Neutrophil (primary cell): Measurements from ENCODE around the gene RNPEPL1.
A peak's percentile ranks its signal among the peaks of the same experiment; 100 is the strongest.

Experiments
- H3K27ac ChIP-seq: fragments of 200-600 bp; sonication (generic); 2 replicates; pipeline ENCODE4 v1.5.1; 2016; ENCODE audit warnings: mild to moderate bottlenecking, moderate library complexity
- H3K27me3 ChIP-seq: fragments of 200-600 bp; sonication (generic); 2 replicates; pipeline ENCODE4 v1.6.0; 2016; ENCODE audit warnings: mild to moderate bottlenecking
- H3K36me3 ChIP-seq: fragments of 200-600 bp; sonication (generic); 2 replicates; pipeline ENCODE4 v1.5.1; 2017
- H3K4me1 ChIP-seq, 2 experiments: fragments of 200-600 bp in 1 of 2; sonication (generic) in 1 of 2; 1 replicate in 1 of 2; 2 replicates in 1 of 2; pipeline versions ENCODE4 v1.5.1 to v1.6.1; 2013 to 2016; ENCODE audit warnings: low read depth in 1 of 2, low read length in 1 of 2, mild to moderate bottlenecking in 1 of 2, moderate library complexity in 1 of 2; ENCODE audit not compliant: control insufficient read depth in 1 of 2, insufficient read depth in 1 of 2
- H3K4me3 ChIP-seq, 2 experiments: fragments of 200-600 bp in 1 of 2; sonication (generic) in 1 of 2; 1 replicate in 1 of 2; 2 replicates in 1 of 2; pipeline ENCODE4 v1.5.1; 2013 to 2016; ENCODE audit warnings: low read depth in 1 of 2, low read length in 1 of 2, mild to moderate bottlenecking in 1 of 2, moderate library complexity in 1 of 2
- H3K9me3 ChIP-seq: fragments of 200-600 bp; sonication (generic); 2 replicates; pipeline ENCODE4 v1.5.1; 2016
- TF ChIP-seq, protein P1 (sequence below): fragments of 200-600 bp; sonication (generic); IDR thresholded peaks from 2 replicates; pipeline ENCODE4 v1.5.1; 2016; ENCODE audit warnings: antibody characterized with exemption

The RNPEPL1 gene

DNA sequence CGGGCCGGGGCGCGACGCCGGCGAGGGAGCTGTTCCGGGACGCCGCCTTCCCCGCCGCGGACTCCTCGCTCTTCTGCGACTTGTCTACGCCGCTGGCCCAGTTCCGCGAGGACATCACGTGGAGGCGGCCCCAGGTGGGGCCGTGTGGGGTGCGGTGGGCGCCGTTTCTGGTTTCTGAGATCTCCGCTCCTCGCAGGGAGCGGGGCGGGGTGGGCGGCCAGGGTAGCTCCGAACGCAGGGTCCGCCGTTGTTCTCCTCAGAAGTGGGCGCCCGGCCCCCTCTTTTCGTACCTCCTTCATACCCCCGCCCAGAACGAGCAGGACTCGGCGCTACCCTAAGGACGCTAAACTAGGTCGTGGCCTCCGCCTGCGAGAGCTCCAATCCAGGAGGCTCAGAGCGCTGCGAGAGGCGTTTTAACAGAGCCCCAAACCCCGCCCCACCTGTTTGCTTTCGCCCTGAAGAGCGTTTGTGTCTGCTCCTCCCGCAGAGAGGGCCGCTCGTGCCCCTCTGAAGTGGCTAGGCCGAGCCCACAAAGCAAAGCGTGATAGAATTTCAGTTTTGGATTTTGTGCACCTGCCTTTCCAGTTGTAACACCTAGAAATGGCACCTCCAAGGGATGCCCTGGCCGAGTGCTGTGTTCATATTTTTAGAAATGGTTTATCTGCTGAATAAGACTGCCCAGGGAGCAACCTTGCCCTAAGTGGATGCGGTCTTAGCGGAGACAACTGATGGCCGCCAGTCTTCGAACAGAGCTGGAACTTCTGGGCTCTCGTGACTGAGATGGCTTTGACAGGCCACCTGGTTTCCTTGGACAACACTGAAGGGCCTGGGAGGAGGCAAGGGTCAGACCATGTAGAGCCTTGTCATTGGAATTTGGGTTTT lies 18.9 kb downstream of the RNPEPL1 start:
- Histone ChIP-seq H3K36me3 (peaks cover 31% of the 10 kb centered on the region), H3K4me1 (peaks cover 32 to 34% of the 10 kb centered on the region in 2 experiments)

DNA sequence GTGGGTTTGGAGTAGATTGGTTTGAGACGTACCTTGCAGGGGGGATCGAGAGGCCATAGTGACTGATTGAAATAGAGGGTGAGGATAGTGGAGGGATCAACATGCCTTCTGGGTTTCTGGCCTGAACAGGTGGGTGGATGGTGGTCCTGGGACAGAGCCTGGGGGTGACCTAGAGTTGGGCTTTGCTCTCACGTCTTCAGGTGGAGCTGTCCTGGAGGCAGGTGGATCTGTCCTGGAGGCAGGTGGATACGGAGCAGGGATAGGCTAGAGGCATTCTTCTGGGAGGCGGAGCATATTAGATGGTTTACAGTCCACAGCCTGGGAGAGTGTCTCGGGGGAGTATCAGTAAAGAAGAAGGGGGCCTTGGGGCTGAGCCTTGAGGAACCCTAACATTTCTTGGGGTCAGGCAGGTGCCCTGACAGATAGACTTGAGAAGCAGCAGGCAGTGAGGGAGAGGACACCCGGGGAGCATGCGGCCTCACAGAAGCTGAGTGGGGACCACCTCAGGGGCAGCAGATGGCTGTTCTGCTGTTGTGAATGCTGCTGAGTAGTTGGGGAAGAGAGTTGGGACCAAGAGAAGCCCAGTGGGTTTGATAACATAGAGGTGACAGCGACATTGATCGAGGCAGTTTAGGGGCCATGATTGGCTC lies 19.8 kb downstream of the RNPEPL1 start:
- Histone ChIP-seq H3K9me3 (no peaks in the 10 kb centered on the region), H3K4me3 (no peak overlapping the region), H3K4me1 (peaks cover 32 to 34% of the 10 kb centered on the region in 2 experiments), H3K36me3 (peaks cover 39% of the 10 kb centered on the region), H3K27me3 (no peaks in the 10 kb centered on the region), H3K27ac (no peak overlapping the region)
- TF ChIP-seq, protein P1, sequence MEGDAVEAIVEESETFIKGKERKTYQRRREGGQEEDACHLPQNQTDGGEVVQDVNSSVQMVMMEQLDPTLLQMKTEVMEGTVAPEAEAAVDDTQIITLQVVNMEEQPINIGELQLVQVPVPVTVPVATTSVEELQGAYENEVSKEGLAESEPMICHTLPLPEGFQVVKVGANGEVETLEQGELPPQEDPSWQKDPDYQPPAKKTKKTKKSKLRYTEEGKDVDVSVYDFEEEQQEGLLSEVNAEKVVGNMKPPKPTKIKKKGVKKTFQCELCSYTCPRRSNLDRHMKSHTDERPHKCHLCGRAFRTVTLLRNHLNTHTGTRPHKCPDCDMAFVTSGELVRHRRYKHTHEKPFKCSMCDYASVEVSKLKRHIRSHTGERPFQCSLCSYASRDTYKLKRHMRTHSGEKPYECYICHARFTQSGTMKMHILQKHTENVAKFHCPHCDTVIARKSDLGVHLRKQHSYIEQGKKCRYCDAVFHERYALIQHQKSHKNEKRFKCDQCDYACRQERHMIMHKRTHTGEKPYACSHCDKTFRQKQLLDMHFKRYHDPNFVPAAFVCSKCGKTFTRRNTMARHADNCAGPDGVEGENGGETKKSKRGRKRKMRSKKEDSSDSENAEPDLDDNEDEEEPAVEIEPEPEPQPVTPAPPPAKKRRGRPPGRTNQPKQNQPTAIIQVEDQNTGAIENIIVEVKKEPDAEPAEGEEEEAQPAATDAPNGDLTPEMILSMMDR = no peak

More for the DNA sequence above, 18.9 kb downstream of the RNPEPL1 start:
- H3K9me3 ChIP-seq = no peaks in the 10 kb centered on the region
- peak overlapping the region; percentile 95 to 96 for H3K4me3 ChIP-seq
- peak overlapping the region; percentile 92 for H3K27ac ChIP-seq
- H3K27me3 ChIP-seq = no peaks in the 10 kb centered on the region
- TF ChIP-seq, protein P1 = no peak

DNA sequence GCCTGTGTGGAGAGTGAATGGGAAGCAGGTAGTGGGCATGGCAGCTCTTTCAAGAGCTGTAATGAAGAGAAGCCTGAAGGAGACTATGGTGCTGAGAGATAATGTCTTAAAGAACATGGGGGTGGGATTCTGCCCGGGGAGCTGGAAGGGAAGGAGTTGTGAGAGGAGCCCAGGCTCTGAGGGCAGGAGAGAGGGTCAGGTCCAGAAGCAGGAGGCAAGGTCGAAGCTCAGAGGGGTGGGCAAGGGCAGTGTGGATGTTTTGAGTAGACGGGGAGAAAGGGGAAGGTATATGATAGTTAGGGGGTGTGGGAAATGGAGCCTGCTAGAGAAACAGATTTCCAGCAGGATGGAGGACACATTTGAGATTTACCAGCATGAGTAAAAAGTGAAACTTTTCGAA lies 20.4 kb downstream of the RNPEPL1 start:
- no peaks in the 10 kb centered on the region for H3K9me3 ChIP-seq
- H3K4me1 ChIP-seq = peaks cover 32 to 34% of the 10 kb centered on the region in 2 experiments
- H3K4me3 ChIP-seq = no peak overlapping the region
- H3K36me3 ChIP-seq = peaks cover 45% of the 10 kb centered on the region
- H3K27ac ChIP-seq = no peak overlapping the region
- H3K27me3 ChIP-seq = no peaks in the 10 kb centered on the region
- TF ChIP-seq, protein P1 = no peak

DNA sequence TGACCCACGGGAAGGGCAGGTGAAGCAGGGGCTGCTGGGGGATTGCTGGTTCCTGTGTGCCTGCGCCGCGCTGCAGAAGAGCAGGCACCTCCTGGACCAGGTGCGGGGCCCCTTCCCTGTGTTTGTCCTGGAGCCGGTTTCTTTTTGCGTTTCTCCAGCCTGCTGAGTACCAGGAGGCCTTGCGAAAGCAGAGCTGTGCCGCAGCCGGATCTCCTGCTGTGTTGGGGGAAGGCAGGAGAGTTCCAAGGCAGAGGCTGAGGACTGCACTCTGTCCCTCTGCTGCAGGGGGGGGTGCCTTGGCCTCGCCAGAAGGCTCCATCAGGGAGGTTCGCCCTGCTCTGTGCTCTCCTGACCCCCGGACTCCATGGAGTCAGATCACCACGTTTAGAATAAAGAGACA lies 21.1 kb downstream of the RNPEPL1 start:
- Histone ChIP-seq H3K36me3 (peaks cover 52% of the 10 kb centered on the region), H3K4me1 (peaks cover 32 to 33% of the 10 kb centered on the region in 2 experiments), H3K27me3 (no peaks in the 10 kb centered on the region), H3K9me3 (no peaks in the 10 kb centered on the region), H3K4me3 (no peak overlapping the region), H3K27ac (no peak overlapping the region)
- TF ChIP-seq, protein P1 = no peak

DNA sequence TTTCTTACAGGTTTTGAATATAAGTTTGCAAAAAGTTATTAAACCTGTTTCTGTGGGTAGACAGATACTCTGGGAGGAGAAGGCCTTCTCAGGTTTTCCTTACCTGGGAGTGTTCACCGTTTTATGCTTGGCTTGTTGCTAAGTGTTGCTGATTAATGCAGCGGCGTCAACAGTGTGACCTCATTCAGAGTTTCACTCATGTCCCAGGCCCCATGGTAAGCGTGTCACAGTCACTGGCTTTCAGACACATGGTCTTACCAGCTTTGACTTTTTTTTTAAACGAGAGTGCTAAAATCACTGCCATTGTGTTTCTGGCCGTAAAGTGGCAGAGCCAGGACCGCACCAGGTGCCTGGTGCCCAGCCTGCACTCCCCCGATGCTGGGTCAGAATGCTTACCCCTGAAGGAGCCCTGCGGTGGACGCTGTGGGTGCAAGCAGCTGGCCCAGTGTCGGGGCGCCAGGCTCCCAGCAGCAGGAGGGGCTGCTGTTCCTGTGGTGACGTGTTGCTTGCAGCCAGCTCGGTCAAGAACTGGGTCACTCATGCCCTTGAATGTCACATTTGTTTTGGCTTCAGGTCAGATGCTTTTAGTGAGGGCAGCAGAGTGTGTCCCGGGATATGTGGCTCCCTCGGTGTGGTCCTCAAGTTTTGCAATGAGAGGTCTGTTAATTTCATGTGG lies 21.7 kb downstream of the RNPEPL1 start:
- TF ChIP-seq, protein P1 = no peak
- Histone ChIP-seq H3K27me3 (no peaks in the 10 kb centered on the region), H3K9me3 (no peaks in the 10 kb centered on the region), H3K4me1 (peaks cover 27 to 28% of the 10 kb centered on the region in 2 experiments), H3K36me3 (peaks cover 53% of the 10 kb centered on the region), H3K4me3 (no peak overlapping the region), H3K27ac (no peak overlapping the region)
